Endothelial cell (in vitro differentiated cells): ENCODE measurements around the gene CTXN1. TPM values are rescaled to one million over a fixed set of nuclear protein-coding genes. Genes with fewer than 3 reads are reported as not detected.

Source experiments
- DNase-seq: peaks from one replicate; pipeline ENCODE4 v3.0.0; 2021; ENCODE audit warnings: low spot score
- H3K27ac Mint-ChIP-seq: one replicate; pipeline ENCODE4 v1.8.0; 2021; ENCODE audit warnings: mixed read lengths, inconsistent platforms; ENCODE audit not compliant: unreplicated experiment
- H3K27me3 Mint-ChIP-seq: one replicate; pipeline ENCODE4 v1.8.0; 2021; ENCODE audit warnings: mild to moderate bottlenecking, moderate library complexity, mixed read lengths, inconsistent platforms; ENCODE audit not compliant: unreplicated experiment
- H3K36me3 Mint-ChIP-seq: one replicate; pipeline ENCODE4 v1.8.0; 2021; ENCODE audit warnings: mild to moderate bottlenecking, low read depth, mixed read lengths, inconsistent platforms; ENCODE audit not compliant: unreplicated experiment
- H3K4me1 Mint-ChIP-seq: one replicate; pipeline ENCODE4 v1.8.0; 2021; ENCODE audit warnings: mild to moderate bottlenecking, mixed read lengths, inconsistent platforms; ENCODE audit not compliant: unreplicated experiment
- H3K4me3 Mint-ChIP-seq: one replicate; pipeline ENCODE4 v1.8.0; 2021; ENCODE audit warnings: mild to moderate bottlenecking, mixed read lengths, inconsistent platforms; ENCODE audit not compliant: unreplicated experiment
- H3K9me3 Mint-ChIP-seq: one replicate; pipeline ENCODE4 v1.8.0; 2021; ENCODE audit warnings: mixed read lengths, inconsistent platforms; ENCODE audit not compliant: unreplicated experiment
- total RNA-seq: library from RNA; stranded (reverse); fragmentation: NEBNext Ultra II Directional; extraction: Animal tissue kit (Norgen Biotek cat#: 25700); gene quantifications from one replicate; pipeline ENCODE4 v1.2.1, GENCODE V29; 2021; ENCODE audit not compliant: unreplicated experiment
- TF ChIP-seq, protein P1 (sequence below): fragments of 200-600 bp; sonication (generic); IDR thresholded peaks from one replicate; pipeline ENCODE4 v1.5.0; 2021; ENCODE audit warnings: antibody characterized with exemption; ENCODE audit not compliant: unreplicated experiment

CTXN1 gene
- total RNA-seq, 1 donor from 2014 or later = 18.3 TPM

DNA sequence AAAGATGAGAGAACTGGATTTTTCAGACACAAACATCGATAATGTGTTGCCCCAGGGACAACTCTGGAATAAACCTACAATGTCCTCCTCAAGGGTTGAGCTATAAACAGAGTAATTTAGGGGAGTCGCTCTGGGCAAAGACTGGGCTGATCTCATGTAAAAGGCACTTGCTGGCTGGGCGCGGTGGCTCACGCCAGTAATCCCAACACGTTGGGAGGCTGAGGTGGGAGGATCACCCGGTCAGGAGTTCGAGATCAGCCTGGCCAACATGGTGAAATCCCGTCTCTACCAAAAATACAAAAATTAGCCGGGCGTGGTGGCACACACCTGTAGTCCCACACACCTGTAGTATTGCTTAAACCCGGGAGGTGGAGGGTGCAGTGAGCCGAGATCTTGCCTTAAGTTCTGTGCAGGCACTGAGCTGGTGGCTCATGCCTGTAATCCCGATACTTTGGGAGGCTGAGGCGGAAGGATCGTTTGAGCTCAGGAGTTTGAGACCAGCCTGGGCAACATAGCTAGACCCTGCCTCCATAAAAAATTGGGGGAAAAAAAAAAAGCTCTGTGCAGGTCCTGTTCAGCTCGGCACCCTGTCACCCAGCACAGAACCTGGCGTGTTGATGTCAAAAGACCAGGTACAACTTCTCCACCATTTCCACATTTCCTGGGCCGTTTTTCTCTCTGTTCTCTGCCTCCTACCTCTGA lies 16.1 kb upstream of the CTXN1 start:
- TF ChIP-seq, protein P1, sequence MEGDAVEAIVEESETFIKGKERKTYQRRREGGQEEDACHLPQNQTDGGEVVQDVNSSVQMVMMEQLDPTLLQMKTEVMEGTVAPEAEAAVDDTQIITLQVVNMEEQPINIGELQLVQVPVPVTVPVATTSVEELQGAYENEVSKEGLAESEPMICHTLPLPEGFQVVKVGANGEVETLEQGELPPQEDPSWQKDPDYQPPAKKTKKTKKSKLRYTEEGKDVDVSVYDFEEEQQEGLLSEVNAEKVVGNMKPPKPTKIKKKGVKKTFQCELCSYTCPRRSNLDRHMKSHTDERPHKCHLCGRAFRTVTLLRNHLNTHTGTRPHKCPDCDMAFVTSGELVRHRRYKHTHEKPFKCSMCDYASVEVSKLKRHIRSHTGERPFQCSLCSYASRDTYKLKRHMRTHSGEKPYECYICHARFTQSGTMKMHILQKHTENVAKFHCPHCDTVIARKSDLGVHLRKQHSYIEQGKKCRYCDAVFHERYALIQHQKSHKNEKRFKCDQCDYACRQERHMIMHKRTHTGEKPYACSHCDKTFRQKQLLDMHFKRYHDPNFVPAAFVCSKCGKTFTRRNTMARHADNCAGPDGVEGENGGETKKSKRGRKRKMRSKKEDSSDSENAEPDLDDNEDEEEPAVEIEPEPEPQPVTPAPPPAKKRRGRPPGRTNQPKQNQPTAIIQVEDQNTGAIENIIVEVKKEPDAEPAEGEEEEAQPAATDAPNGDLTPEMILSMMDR = no peak
- H3K36me3 Mint-ChIP-seq = peaks cover 14% of the 10 kb centered on the region
- H3K27ac Mint-ChIP-seq = no peak overlapping the region

DNA sequence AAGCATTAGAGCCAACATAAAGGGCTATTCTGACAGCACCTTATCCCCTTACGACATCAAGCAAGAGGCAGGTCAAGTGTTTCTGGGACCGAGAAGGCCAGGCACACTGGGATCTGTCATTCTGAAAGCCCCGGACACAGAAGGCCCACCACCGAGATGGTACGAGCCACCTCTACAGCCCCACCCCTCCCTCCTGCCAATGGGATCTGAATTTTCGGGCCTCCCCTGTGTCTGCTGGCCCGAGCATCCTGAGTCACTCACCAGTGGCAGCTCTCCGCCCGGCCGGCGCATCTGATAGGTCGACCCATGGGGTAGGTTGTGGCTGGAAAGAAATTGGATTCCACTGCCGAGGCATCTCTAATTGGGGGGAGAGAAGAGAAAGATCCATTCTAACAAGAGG lies 14.9 kb upstream of the CTXN1 start:
- Mint-ChIP-seq H3K27me3 (peaks cover 12% of the 10 kb centered on the region), H3K36me3 (peaks cover 14% of the 10 kb centered on the region), H3K9me3 (no peaks in the 10 kb centered on the region), H3K4me3 (peak overlapping the region; percentile 52), H3K4me1 (no peaks in the 10 kb centered on the region), H3K27ac (peak overlapping the region; percentile 48)
- TF ChIP-seq, protein P1 = no peak
- no peak for DNase-seq

More for the DNA sequence above, 16.1 kb upstream of the CTXN1 start:
- Mint-ChIP-seq H3K9me3 (no peaks in the 10 kb centered on the region), H3K27me3 (peaks cover 16% of the 10 kb centered on the region), H3K4me1 (no peaks in the 10 kb centered on the region), H3K4me3 (peak overlapping the region; percentile 9)
- no peak for DNase-seq

DNA sequence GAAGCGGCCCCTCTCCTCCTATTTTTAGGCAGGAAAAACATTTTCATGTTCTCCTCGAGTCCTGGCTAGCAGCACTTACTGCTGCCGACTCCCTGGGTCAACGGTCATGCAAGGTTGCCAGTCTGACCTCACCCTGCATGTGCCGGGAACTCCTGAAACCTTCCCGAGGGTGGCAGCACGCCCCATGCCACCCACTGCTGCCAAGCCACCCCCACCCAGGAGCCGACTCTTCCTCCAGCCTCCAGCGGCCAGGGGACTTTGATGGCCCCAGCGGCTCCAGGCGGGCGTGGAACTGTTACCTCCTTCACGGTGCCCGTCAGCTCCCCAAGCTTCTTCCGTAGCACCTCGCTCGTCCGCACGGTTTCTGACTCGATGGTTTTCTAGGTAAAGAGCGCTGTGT lies 8.8 kb upstream of the CTXN1 start:
- H3K27me3 Mint-ChIP-seq = peaks cover 2% of the 10 kb centered on the region
- no peak overlapping the region for H3K4me3 Mint-ChIP-seq

DNA sequence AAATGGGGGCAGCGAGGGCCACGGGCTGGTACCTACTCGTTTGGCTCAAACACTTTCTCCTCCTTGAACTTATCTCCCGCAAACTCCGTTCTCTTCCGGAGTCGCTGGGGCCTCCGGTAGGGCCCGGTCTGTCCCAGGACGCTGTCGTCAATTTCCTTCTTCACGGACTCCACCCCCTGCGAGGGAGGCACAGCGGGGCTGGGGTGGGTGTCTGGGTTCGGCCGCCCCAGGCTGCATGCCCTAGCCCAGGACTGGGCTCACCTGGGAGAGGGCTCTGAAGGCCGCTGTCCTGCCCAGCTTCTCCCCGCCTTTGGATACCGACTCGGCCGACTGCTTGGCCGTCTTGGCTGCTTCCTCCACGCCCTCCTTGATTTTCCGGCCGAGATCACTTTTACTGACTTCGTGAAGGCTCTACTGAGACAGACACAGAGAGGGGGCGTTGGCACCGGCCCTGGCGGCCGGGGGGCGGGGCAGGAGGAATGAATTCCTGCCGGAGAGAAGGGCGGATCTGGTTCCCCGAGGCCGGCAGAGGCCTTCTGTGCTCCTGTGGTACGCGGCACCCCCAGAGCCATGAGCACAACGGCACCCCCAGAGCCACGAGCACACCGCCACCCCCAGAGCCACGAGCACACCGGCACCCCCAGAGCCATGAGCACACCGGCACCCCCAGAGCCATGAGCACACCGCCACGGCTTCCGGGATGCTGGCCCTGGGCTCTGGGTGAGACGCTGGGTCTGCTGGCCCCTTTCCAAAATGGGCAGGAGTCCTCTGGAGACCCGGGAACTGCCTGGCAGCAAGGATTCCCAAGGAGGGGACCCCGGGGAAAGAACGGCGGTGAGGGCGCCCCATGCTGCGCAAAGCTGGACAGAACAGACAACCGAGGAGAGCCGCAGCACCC lies 8.1 kb upstream of the CTXN1 start:
- DNase-seq = no peak
- Mint-ChIP-seq H3K36me3 (peaks cover 8% of the 10 kb centered on the region), H3K27ac (no peak overlapping the region), H3K27me3 (peaks cover 2% of the 10 kb centered on the region), H3K9me3 (no peaks in the 10 kb centered on the region), H3K4me1 (no peaks in the 10 kb centered on the region), H3K4me3 (no peak overlapping the region)
- TF ChIP-seq, protein P1 = no peak

More for the DNA sequence above, 8.8 kb upstream of the CTXN1 start:
- Mint-ChIP-seq H3K27ac (peak overlapping the region; percentile 52), H3K4me1 (no peaks in the 10 kb centered on the region), H3K9me3 (no peaks in the 10 kb centered on the region), H3K36me3 (peaks cover 8% of the 10 kb centered on the region)
- TF ChIP-seq, protein P1 = no peak
- DNase-seq = no peak

DNA sequence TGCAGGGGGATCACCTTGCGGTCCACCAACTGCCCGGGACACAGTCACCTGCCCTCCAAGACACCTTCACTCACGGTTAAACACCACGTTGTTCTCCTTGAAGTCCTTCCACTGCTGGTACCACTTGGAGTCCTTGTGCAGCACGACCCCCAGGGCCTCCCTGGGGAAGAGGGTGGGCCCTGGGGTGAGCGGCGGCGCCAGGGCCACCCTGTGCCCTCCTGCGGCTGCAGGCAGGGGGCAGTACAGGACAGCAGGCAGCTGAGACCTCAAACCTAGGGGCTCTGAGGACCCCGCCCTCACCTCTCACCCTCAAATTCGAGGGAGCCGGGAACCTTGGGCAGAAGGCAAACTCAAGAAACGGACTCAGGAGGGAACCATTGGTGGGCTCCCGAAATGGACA lies 7.5 kb upstream of the CTXN1 start:
- H3K4me3 Mint-ChIP-seq = no peak overlapping the region
- peaks cover 5% of the 10 kb centered on the region for H3K36me3 Mint-ChIP-seq
- TF ChIP-seq, protein P1 = peak; percentile 43
- no peaks in the 10 kb centered on the region for H3K4me1 Mint-ChIP-seq
- H3K27me3 Mint-ChIP-seq = peaks cover 3% of the 10 kb centered on the region
- no peak overlapping the region for H3K27ac Mint-ChIP-seq
- DNase-seq = no peak
- no peaks in the 10 kb centered on the region for H3K9me3 Mint-ChIP-seq
